K562 (cell line): ENCODE results near the gene BMP2K. TPM values are rescaled to one million over a fixed set of nuclear protein-coding genes. Genes with fewer than 3 reads are reported as not detected.
A peak's percentile ranks its signal among the peaks of the same experiment; 100 is the strongest.

Source experiments
- ARID1B ChIP-seq: fragments of 450-650 bp; IDR thresholded peaks from 2 replicates; pipeline ENCODE4 v1.6.1; 2016; ENCODE audit warnings: antibody characterized with exemption, mild to moderate bottlenecking, inconsistent platforms
- CBFA2T2 ChIP-seq: fragments of 450-650 bp; conservative IDR thresholded peaks from 2 replicates; pipeline ENCODE4 v1.6.1; 2017; ENCODE audit warnings: mild to moderate bottlenecking
- CBFA2T3 ChIP-seq: fragments of 450-650 bp; IDR thresholded peaks from 2 replicates; pipeline ENCODE4 v1.6.1; 2017
- HDAC3 ChIP-seq: fragments of 450-650 bp; IDR thresholded peaks from 2 replicates; pipeline ENCODE4 v1.6.1; 2018; ENCODE audit warnings: borderline replicate concordance, mild to moderate bottlenecking, moderate library complexity; ENCODE audit not compliant: partially characterized antibody
- L3MBTL2 ChIP-seq: fragments of 450-650 bp; IDR thresholded peaks from 2 replicates; pipeline ENCODE4 v1.6.1; 2016; ENCODE audit warnings: mild to moderate bottlenecking, moderate library complexity
- MEIS2 ChIP-seq: fragments of 450-650 bp; IDR thresholded peaks from 2 replicates; pipeline ENCODE4 v1.6.1; 2014; ENCODE audit warnings: mild to moderate bottlenecking; ENCODE audit not compliant: partially characterized antibody
- NCOR1 ChIP-seq: fragments of 450-650 bp; IDR thresholded peaks from 2 replicates; pipeline ENCODE4 v1.6.1; 2016; ENCODE audit warnings: mild to moderate bottlenecking, moderate library complexity
- PML ChIP-seq: IDR thresholded peaks from 2 replicates; pipeline ENCODE4 v1.6.1; 2012; ENCODE audit warnings: low read length, inconsistent platforms
- SETDB1 ChIP-seq: IDR thresholded peaks from one replicate; pipeline ENCODE4 v1.6.1; 2012; ENCODE audit warnings: low read length, control low read depth, inconsistent platforms
- TEAD4 ChIP-seq, 2 experiments: sonication (generic) in 1 of 2; formaldehyde crosslinking in 1 of 2; IDR thresholded peaks; 2 replicates each; pipeline versions ENCODE4 v1.6.1 to v1.8.0; 2012 to 2022; ENCODE audit warnings: borderline replicate concordance in 1 of 2, inconsistent platforms in 1 of 2, low read length in 1 of 2, mild to moderate bottlenecking in 1 of 2, missing genetic modification reagents in 1 of 2
- polyA plus RNA-seq, 8 experiments: library from polyadenylated mRNA; depleted of rRNA in 4 of 8; stranded (reverse) in 5 of 8; unstranded in 3 of 8; fragments of >200 nt; fragmentation: Nextera tagmentation in 2 of 8; fragmentation: Illumina TruSeq in 1 of 8; extraction: Ambion mirVana in 2 of 8; extraction: Trizol in 1 of 8; gene quantifications; 2 replicates each; pipeline versions ENCODE4 v1.2.1 to v1.2.3, GENCODE V29; 2011 to 2014; ENCODE audit warnings: inconsistent platforms in 1 of 8, missing spikeins in 1 of 8
- total RNA-seq, 7 experiments: library from RNA; depleted of rRNA in 6 of 7; stranded (reverse); fragments of >200 nt in 6 of 7; fragmentation: Illumina TruSeq in 2 of 7; extraction: Trizol in 2 of 7; gene quantifications; 2 replicates each; pipeline versions ENCODE4 v1.2.1 to v1.2.3, GENCODE V29; 2011 to 2021; ENCODE audit warnings: low replicate concordance in 1 of 7
- TF ChIP-seq, protein P1 (sequence below): IDR thresholded peaks from 2 replicates; pipeline ENCODE4 v1.6.1; 2012; ENCODE audit warnings: low read depth, low read length, improper control_type of control experiment, borderline replicate concordance
- TF ChIP-seq, protein P2 (sequence below), 2 experiments: IDR thresholded peaks in 1 of 2; conservative IDR thresholded peaks in 1 of 2; 2 replicates each; pipeline ENCODE4 v1.6.1; 2016; ENCODE audit warnings: low read depth in 2 of 2, mild to moderate bottlenecking in 1 of 2, missing compliant biosample characterization in 1 of 2, missing genetic modification characterization in 1 of 2, moderate library complexity in 1 of 2
- TF ChIP-seq, protein P3 (sequence below): fragments of 450-650 bp; conservative IDR thresholded peaks from 2 replicates; pipeline ENCODE4 v1.6.1; 2016; ENCODE audit warnings: missing genetic modification characterization, low read depth, mild to moderate bottlenecking, control low read depth, missing compliant biosample characterization

Gene BMP2K
- total and polyA plus RNA-seq, 9 of the 15 experiments (the other 6 are each of a cell fraction or from before 2014, with no cell fraction given) = 17.0 to 217 (median 104) TPM

DNA sequence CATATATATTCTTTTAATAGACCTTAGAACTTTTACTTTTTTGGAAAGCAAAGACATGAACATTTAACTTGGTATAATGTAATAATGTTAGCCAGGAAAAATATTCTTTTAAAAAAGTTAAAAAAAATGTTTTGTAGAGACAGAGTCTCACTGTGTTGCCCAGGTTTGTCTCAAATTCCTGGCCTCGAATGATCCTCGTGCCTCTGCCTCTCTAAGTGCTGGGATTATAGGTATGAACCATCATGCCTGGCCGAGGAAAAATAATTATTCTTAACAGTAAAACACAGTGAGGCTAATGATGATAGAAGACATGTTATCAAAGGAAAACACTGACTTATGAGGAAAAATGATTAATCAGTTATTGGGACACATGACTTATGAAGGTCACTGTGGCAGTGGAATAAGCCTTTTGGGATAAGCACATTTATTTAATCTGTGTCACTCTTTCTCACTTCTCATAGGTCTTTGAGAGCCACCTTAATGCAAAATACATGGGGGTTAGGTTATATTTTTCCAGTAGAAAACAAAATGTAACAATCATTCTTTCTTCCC lies 6.0 kb upstream of the BMP2K start (continued):
- TF ChIP-seq HDAC3 (peak; percentile 17), SETDB1 (no peak), PML (no peak), CBFA2T2 (peak; percentile 56), TEAD4 (IDR thresholded peaks at IDR 0.05; ENCODE audit: low read length) (peak; percentile 49), TEAD4 (CRISPR knock-in tag; IDR thresholded peaks at IDR 0.05; ENCODE audit: borderline replicate concordance) (no peak), ARID1B (peak; percentile 20; the same call in 1 of the 2 replicates), CBFA2T3 (peak; percentile 76), MEIS2 (peak; percentile 64), NCOR1 (peak; percentile 44; the same call in 1 of the 2 replicates), L3MBTL2 (peak; percentile 57)
- TF ChIP-seq, protein P1, sequence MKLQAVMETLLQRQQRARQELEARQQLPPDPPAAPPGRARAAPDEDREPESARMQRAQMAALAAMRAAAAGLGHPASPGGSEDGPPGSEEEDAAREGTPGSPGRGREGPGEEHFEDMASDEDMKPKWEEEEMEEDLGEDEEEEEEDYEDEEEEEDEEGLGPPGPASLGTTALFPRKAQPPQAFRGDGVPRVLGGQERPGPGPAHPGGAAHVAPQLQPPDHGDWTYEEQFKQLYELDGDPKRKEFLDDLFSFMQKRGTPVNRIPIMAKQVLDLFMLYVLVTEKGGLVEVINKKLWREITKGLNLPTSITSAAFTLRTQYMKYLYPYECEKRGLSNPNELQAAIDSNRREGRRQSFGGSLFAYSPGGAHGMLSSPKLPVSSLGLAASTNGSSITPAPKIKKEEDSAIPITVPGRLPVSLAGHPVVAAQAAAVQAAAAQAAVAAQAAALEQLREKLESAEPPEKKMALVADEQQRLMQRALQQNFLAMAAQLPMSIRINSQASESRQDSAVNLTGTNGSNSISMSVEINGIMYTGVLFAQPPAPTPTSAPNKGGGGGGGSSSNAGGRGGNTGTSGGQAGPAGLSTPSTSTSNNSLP = 0 out of 2 replicates have a peak, but pooled peaks have one; percentile 17
- TF ChIP-seq, protein P2, sequence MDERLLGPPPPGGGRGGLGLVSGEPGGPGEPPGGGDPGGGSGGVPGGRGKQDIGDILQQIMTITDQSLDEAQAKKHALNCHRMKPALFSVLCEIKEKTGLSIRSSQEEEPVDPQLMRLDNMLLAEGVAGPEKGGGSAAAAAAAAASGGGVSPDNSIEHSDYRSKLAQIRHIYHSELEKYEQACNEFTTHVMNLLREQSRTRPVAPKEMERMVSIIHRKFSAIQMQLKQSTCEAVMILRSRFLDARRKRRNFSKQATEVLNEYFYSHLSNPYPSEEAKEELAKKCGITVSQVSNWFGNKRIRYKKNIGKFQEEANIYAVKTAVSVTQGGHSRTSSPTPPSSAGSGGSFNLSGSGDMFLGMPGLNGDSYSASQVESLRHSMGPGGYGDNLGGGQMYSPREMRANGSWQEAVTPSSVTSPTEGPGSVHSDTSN (CRISPR knock-in tag; IDR thresholded peaks at IDR 0.05; ENCODE audit: low read depth) = no peak
- TF ChIP-seq, protein P2 (tag; conservative IDR thresholded peaks at IDR 0.05; ENCODE audit: low read depth) = 0 out of 2 replicates have a peak, but pooled peaks have one; percentile 30
- TF ChIP-seq, protein P3, sequence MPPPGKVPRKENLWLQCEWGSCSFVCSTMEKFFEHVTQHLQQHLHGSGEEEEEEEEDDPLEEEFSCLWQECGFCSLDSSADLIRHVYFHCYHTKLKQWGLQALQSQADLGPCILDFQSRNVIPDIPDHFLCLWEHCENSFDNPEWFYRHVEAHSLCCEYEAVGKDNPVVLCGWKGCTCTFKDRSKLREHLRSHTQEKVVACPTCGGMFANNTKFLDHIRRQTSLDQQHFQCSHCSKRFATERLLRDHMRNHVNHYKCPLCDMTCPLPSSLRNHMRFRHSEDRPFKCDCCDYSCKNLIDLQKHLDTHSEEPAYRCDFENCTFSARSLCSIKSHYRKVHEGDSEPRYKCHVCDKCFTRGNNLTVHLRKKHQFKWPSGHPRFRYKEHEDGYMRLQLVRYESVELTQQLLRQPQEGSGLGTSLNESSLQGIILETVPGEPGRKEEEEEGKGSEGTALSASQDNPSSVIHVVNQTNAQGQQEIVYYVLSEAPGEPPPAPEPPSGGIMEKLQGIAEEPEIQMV (tag) = no peak
